ENCODE data around the gene USF1.

The USF1 gene

GRCh38 chr1:161089938-161090337, 44.2 kb upstream of the USF1 start:
- no peak for TF ChIP-seq ZFX (IDR thresholded peaks at IDR 0.05; ENCODE audit: borderline replicate concordance)
- no peak for TF ChIP-seq CTCF (IDR thresholded peaks at IDR 0.05)
- H3K27ac ChIP-seq, result 0 out of 2 replicates have a peak overlapping the region, but pooled peaks have one; percentile 29

GRCh38 chr1:161089251-161089924, 43.6 kb upstream of the USF1 start, which contains the start of gene NECTIN4:
Gene NECTIN4 (minus strand): TSS chr1:161089558. CDS start chr1:161089296, 262 bp downstream.
- TF ChIP-seq ZFX (IDR thresholded peaks at IDR 0.05; ENCODE audit: borderline replicate concordance) (no peak), CTCF (IDR thresholded peaks at IDR 0.05) (no peak)

GRCh38 chr1:161088587-161089110, 42.9 kb upstream of the USF1 start:
- no peak overlapping the region for H3K27ac ChIP-seq
- no peak for TF ChIP-seq CTCF (IDR thresholded peaks at IDR 0.05)
- TF ChIP-seq ZFX (IDR thresholded peaks at IDR 0.05; ENCODE audit: borderline replicate concordance), result no peak

More at GRCh38 chr1:161089251-161089924, 43.6 kb upstream of the USF1 start, which contains the start of gene NECTIN4:
- H3K27ac ChIP-seq, result 0 out of 2 replicates have a peak within 1 kb of the TSS, but pooled peaks have one; percentile 29

- H3K27ac ChIP-seq, result no peak overlapping the region
- no peak for TF ChIP-seq CTCF (IDR thresholded peaks at IDR 0.05)
- no peak for TF ChIP-seq ZFX (IDR thresholded peaks at IDR 0.05; ENCODE audit: borderline replicate concordance)
Observed at GRCh38 chr1:161086457-161086856, 40.7 kb upstream of the USF1 start.

GRCh38 chr1:161085165-161085564, 39.4 kb upstream of the USF1 start:
- no peak overlapping the region for H3K27ac ChIP-seq
- no peak for TF ChIP-seq ZFX (IDR thresholded peaks at IDR 0.05; ENCODE audit: borderline replicate concordance)
- no peak for TF ChIP-seq CTCF (IDR thresholded peaks at IDR 0.05)

GRCh38 chr1:161084597-161084988, 38.8 kb upstream of the USF1 start:
- TF ChIP-seq CTCF (IDR thresholded peaks at IDR 0.05), result no peak
- TF ChIP-seq ZFX (IDR thresholded peaks at IDR 0.05; ENCODE audit: borderline replicate concordance), result no peak
- H3K27ac ChIP-seq, result no peak overlapping the region
